ENCODE results near the gene PPP1R27. TPM values are rescaled to one million over a fixed set of nuclear protein-coding genes. Genes with fewer than 3 reads are reported as not detected.
A peak's percentile ranks its signal among the peaks of the same experiment; 100 is the strongest.

Gene PPP1R27
- total and polyA plus RNA-seq, 7 donors, result 296 to 2,217 (median 976) TPM

DNA sequence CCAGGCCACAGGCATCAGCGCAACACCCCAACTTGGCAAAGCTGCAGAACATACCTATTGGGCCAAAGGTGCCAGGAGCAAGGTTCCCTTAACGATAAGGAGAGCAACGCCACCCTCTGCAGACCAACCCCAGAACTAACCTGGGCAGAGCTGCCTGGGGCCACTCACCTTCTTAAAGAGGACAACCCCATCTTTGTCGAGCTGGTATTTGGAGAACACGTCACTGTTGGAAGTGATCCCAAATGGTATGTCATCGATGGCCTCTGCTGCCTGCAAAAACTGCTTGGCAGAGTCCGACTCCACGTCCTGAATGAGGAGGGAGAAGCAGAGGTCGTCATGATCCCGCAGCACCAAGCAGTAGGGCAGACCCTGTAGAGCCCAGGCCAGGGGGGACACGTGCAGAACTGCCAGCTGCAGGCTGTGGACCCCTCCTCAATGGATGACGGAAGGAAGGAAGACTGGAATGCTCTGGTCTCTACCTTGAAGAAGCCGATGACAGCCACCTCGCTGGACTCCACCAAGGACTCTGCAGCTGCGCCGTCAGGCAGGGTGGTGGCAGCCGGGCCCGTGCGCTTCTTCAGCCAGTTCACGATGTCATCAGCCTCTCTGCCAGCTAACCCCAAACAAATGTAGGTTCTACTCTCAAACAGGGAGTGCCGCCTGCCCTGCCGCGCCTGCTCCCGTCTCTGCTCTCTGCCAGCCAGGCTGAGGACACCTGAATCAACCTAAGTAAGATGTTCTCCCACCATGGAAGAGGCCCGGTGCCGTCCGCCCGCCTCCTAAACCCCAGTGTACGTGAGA, 20.3 kb upstream of the PPP1R27 start:
- DNase-seq (no peak), ATAC-seq (peak; percentile 60 to 76 (median 70))
- Histone ChIP-seq H3K4me1 (peaks cover 35% of the 10 kb centered on the region), H3K27ac (peak overlapping the region; percentile 46), H3K9me3 (no peaks in the 10 kb centered on the region), H3K36me3 (ENCODE audit: insufficient read depth in 1 of 2, low read depth in 1 of 2) (peaks cover 3 to 84% of the 10 kb centered on the region in 2 donors), H3K4me3 (peak overlapping the region; percentile 11), H3K27me3 (ENCODE audit: insufficient read depth in 3 of 3, low read length in 2 of 3) (no peaks in the 10 kb centered on the region)
- intact Hi-C loops (cut with DNase I), result loop anchor here (2.0 to 5.0 kb wide), 2 partner anchors 32 to 33 kb away; no protein-coding TSS in a partner anchor
- TF ChIP-seq, protein P1, sequence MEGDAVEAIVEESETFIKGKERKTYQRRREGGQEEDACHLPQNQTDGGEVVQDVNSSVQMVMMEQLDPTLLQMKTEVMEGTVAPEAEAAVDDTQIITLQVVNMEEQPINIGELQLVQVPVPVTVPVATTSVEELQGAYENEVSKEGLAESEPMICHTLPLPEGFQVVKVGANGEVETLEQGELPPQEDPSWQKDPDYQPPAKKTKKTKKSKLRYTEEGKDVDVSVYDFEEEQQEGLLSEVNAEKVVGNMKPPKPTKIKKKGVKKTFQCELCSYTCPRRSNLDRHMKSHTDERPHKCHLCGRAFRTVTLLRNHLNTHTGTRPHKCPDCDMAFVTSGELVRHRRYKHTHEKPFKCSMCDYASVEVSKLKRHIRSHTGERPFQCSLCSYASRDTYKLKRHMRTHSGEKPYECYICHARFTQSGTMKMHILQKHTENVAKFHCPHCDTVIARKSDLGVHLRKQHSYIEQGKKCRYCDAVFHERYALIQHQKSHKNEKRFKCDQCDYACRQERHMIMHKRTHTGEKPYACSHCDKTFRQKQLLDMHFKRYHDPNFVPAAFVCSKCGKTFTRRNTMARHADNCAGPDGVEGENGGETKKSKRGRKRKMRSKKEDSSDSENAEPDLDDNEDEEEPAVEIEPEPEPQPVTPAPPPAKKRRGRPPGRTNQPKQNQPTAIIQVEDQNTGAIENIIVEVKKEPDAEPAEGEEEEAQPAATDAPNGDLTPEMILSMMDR (IDR thresholded peaks at IDR 0.05), result peak; percentile 40
- WGBS, 3 donors, result 45 to 61% (median 55%) methylated on average over 29 of the region's 29 CpGs

DNA sequence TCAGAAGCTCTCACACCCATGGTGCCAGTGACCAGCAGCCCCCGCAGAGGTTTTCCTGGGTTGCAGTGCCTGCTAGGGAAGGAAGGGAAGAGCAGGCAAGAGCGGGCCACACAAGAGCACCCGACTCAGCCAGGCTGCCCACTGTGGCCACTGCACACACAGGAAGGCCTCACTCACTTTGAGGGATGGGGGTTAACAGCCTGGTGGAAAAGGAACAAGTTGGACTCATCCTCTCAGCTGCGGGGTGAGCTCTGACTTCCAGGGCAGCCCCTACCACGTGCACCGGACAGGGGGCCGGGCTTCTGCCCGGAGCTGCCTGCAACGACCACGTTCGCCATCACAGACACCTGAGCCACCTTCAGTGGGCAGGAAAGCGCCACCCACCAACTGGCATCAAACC, 17.4 kb upstream of the PPP1R27 start:
- ATAC-seq (no peak), DNase-seq (no peak)
- TF ChIP-seq, protein P1 (IDR thresholded peaks at IDR 0.05), result no peak
- Histone ChIP-seq H3K27me3 (ENCODE audit: insufficient read depth in 3 of 3, low read length in 2 of 3) (no peaks in the 10 kb centered on the region), H3K9me3 (no peaks in the 10 kb centered on the region), H3K36me3 (ENCODE audit: insufficient read depth in 1 of 2, low read depth in 1 of 2) (peaks cover 4 to 98% of the 10 kb centered on the region in 2 donors), H3K4me3 (no peak overlapping the region), H3K4me1 (peaks cover 22% of the 10 kb centered on the region), H3K27ac (no peak overlapping the region)
- 88 to 97% (median 89%) methylated on average over 12 of the region's 12 CpGs for WGBS, 3 donors
- intact Hi-C loops (cut with DNase I), result no loop called here

DNA sequence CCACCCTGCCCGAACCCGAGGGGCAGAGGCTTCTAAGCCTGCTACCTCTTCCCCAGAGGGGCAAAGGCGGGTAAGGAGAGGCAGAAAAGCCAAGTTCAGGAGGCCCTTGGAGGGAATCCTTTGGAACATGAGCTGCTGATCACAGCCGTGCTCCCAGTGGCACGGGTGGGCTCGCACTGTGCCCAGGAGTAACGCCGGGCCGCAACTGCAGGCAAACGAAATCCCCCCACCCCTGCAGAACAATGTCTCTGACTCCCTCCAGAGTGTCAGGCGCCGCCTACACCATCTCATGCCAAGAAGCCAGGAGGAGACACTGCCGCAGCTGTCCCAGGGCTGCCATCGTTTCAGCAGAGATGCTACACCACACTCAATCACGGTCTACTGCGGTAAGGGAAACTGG, 16.6 kb upstream of the PPP1R27 start:
- Histone ChIP-seq H3K9me3 (no peaks in the 10 kb centered on the region), H3K27ac (no peak overlapping the region), H3K27me3 (ENCODE audit: insufficient read depth in 3 of 3, low read length in 2 of 3) (no peaks in the 10 kb centered on the region), H3K4me1 (peaks cover 22% of the 10 kb centered on the region), H3K36me3 (ENCODE audit: insufficient read depth in 1 of 2, low read depth in 1 of 2) (peaks cover 10 to 98% of the 10 kb centered on the region in 2 donors), H3K4me3 (no peak overlapping the region)
- no peak for ATAC-seq
- intact Hi-C loops (cut with DNase I), result no loop called here
- TF ChIP-seq, protein P1 (IDR thresholded peaks at IDR 0.05), result no peak
- WGBS, 3 donors, result 85 to 91% (median 85%) methylated on average over 16 of the region's 16 CpGs
- DNase-seq, result no peak

DNA sequence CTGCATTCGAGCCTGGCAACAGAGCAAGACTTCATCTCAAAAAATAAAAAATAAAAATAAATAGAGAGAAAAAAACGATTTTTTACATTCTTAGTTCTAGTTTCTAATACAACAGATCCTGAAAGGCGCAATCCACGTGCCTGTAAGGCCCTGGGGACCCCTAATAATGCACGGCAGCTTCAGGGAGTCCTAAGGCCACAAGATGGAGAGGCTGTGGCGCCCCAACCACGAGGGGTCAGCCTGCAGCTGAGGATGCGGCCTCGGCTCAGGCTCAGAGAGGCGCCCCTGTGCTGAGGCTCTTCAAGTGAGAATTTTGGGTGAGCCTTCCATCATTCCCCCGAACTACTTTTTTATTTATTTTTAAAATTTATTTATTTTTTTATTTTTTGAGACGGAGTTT, 14.6 kb upstream of the PPP1R27 start:
- peaks cover 6 to 98% of the 10 kb centered on the region in 2 donors for H3K36me3 ChIP-seq (ENCODE audit: insufficient read depth in 1 of 2, low read depth in 1 of 2)
- WGBS, 3 donors, result 92 to 94% (median 94%) methylated on average over 12 of the region's 12 CpGs
- peaks cover 4% of the 10 kb centered on the region for H3K4me1 ChIP-seq
- no peaks in the 10 kb centered on the region for H3K27me3 ChIP-seq (ENCODE audit: insufficient read depth in 3 of 3, low read length in 2 of 3)
- no peaks in the 10 kb centered on the region for H3K9me3 ChIP-seq
- no peak overlapping the region for H3K4me3 ChIP-seq
- intact Hi-C loops (cut with DNase I), result no loop called here
- H3K27ac ChIP-seq, result no peak overlapping the region
- DNase-seq (no peak), ATAC-seq (no peak)
- TF ChIP-seq, protein P1 (IDR thresholded peaks at IDR 0.05), result no peak
